Stomach smooth muscle (tissue), 2 donors: ENCODE results near the gene NSG1.
"Not testable (repeated sequence)": the region's sequence is repeated elsewhere in the genome, so short reads cannot be mapped to it uniquely, and the experiment has no call there.

Source experiments
- H3K27ac ChIP-seq: one replicate; pipeline ENCODE4 v1.7.0; 2013; ENCODE audit warnings: mild to moderate bottlenecking, low read length, inconsistent platforms
- H3K27me3 ChIP-seq, 2 donors: one replicate each; pipeline ENCODE4 v1.7.0; 2013; ENCODE audit warnings: low read length in 2 of 2; ENCODE audit not compliant: insufficient read depth in 2 of 2, control insufficient read depth in 1 of 2
- H3K36me3 ChIP-seq, 2 donors: one replicate each; pipeline ENCODE4 v1.7.0; 2013; ENCODE audit warnings: low read length in 2 of 2; ENCODE audit not compliant: control insufficient read depth in 2 of 2, insufficient read depth in 2 of 2
- H3K4me1 ChIP-seq: one replicate; pipeline ENCODE4 v1.7.0; 2013; ENCODE audit warnings: low read length; ENCODE audit not compliant: control insufficient read depth, insufficient read depth
- H3K4me3 ChIP-seq, 2 donors: one replicate each; pipeline ENCODE4 v1.7.0; 2013; ENCODE audit warnings: low read length in 2 of 2
- H3K9ac ChIP-seq, 2 donors: one replicate each; pipeline ENCODE4 v1.7.0; 2013; ENCODE audit warnings: low read length in 2 of 2, mild to moderate bottlenecking in 1 of 2
- H3K9me3 ChIP-seq, 2 donors: one replicate each; pipeline ENCODE4 v1.7.0; 2013; ENCODE audit warnings: low read length in 2 of 2; ENCODE audit not compliant: control insufficient read depth in 2 of 2
- donor health status: healthy.
- donor health status: Pancreatic carcinoma.

Gene NSG1

GRCh38 chr4:4420421-4420820 lies 33.5 kb downstream of the NSG1 start:
- Histone ChIP-seq H3K9me3 (no peaks in the 10 kb centered on the region), H3K27me3 (no peaks in the 10 kb centered on the region), H3K27ac (no peak overlapping the region), H3K9ac (no peak overlapping the region), H3K4me3 (no peak overlapping the region), H3K4me1 (no peaks in the 10 kb centered on the region), H3K36me3 (peaks cover 26 to 40% of the 10 kb centered on the region in 2 donors)

GRCh38 chr4:4421356-4421755 lies 34.5 kb downstream of the NSG1 start:
- Histone ChIP-seq H3K9me3 (no peaks in the 10 kb centered on the region), H3K4me1 (no peaks in the 10 kb centered on the region), H3K27ac (no peak overlapping the region), H3K4me3 (no peak overlapping the region), H3K36me3 (peaks cover 26 to 38% of the 10 kb centered on the region in 2 donors), H3K27me3 (no peaks in the 10 kb centered on the region), H3K9ac (no peak overlapping the region)

GRCh38 chr4:4422117-4422516 lies 35.2 kb downstream of the NSG1 start:
- H3K4me1 ChIP-seq, H3K9me3 ChIP-seq, H3K27ac ChIP-seq, H3K9ac ChIP-seq, H3K4me3 ChIP-seq, H3K27me3 ChIP-seq: not testable (repeated sequence)
- peaks cover 26 to 40% of the 10 kb centered on the region in 2 donors for H3K36me3 ChIP-seq

- H3K9ac ChIP-seq = no peak overlapping the region
- H3K9me3 ChIP-seq = no peaks in the 10 kb centered on the region
- no peaks in the 10 kb centered on the region for H3K27me3 ChIP-seq
- H3K36me3 ChIP-seq = peaks cover 27 to 40% of the 10 kb centered on the region in 2 donors
- H3K27ac ChIP-seq = no peak overlapping the region
- no peaks in the 10 kb centered on the region for H3K4me1 ChIP-seq
- no peak overlapping the region for H3K4me3 ChIP-seq
Observed at GRCh38 chr4:4422856-4423499, 36.1 kb downstream of the NSG1 start.

- Histone ChIP-seq H3K36me3 (peaks cover 22 to 36% of the 10 kb centered on the region in 2 donors), H3K4me1 (no peaks in the 10 kb centered on the region), H3K9ac (no peak overlapping the region), H3K4me3 (no peak overlapping the region), H3K27ac (no peak overlapping the region), H3K9me3 (no peaks in the 10 kb centered on the region), H3K27me3 (no peaks in the 10 kb centered on the region)
Observed at GRCh38 chr4:4423706-4424498, 37.0 kb downstream of the NSG1 start.

GRCh38 chr4:4424499-4425115 lies 37.7 kb downstream of the NSG1 start:
- Histone ChIP-seq H3K9ac (no peak overlapping the region), H3K4me1 (no peaks in the 10 kb centered on the region), H3K36me3 (peaks cover 20 to 33% of the 10 kb centered on the region in 2 donors), H3K4me3 (no peak overlapping the region), H3K27ac (no peak overlapping the region), H3K9me3 (no peaks in the 10 kb centered on the region), H3K27me3 (no peaks in the 10 kb centered on the region)

- Histone ChIP-seq H3K4me3 (no peak overlapping the region), H3K9me3 (no peaks in the 10 kb centered on the region), H3K9ac (no peak overlapping the region), H3K27ac (no peak overlapping the region), H3K27me3 (no peaks in the 10 kb centered on the region), H3K4me1 (no peaks in the 10 kb centered on the region), H3K36me3 (peaks cover 15 to 27% of the 10 kb centered on the region in 2 donors)
Observed at GRCh38 chr4:4425119-4425690, 38.3 kb downstream of the NSG1 start.

- Histone ChIP-seq H3K4me1 (no peaks in the 10 kb centered on the region), H3K36me3 (peaks cover 11 to 22% of the 10 kb centered on the region in 2 donors), H3K9ac (no peak overlapping the region), H3K4me3 (no peak overlapping the region), H3K27ac (no peak overlapping the region), H3K27me3 (no peaks in the 10 kb centered on the region), H3K9me3 (no peaks in the 10 kb centered on the region)
Observed at GRCh38 chr4:4425696-4426095, 38.8 kb downstream of the NSG1 start.

- no peak overlapping the region for H3K27ac ChIP-seq
- peaks cover 11 to 24% of the 10 kb centered on the region in 2 donors for H3K36me3 ChIP-seq
- H3K27me3 ChIP-seq = no peaks in the 10 kb centered on the region
- no peak overlapping the region for H3K9ac ChIP-seq
- no peaks in the 10 kb centered on the region for H3K4me1 ChIP-seq
- H3K4me3 ChIP-seq = no peak overlapping the region
- H3K9me3 ChIP-seq = no peaks in the 10 kb centered on the region
Observed at GRCh38 chr4:4426511-4427120, 39.7 kb downstream of the NSG1 start.

- H3K4me1 ChIP-seq = no peaks in the 10 kb centered on the region
- no peaks in the 10 kb centered on the region for H3K27me3 ChIP-seq
- H3K4me3 ChIP-seq = no peak overlapping the region
- no peaks in the 10 kb centered on the region for H3K9me3 ChIP-seq
- no peak overlapping the region for H3K9ac ChIP-seq
- peaks cover 11 to 25% of the 10 kb centered on the region in 2 donors for H3K36me3 ChIP-seq
- no peak overlapping the region for H3K27ac ChIP-seq
Observed at GRCh38 chr4:4427121-4427870, 40.4 kb downstream of the NSG1 start.
